Measurements from ENCODE around the gene CDKAL1.

The CDKAL1 gene

DNA sequence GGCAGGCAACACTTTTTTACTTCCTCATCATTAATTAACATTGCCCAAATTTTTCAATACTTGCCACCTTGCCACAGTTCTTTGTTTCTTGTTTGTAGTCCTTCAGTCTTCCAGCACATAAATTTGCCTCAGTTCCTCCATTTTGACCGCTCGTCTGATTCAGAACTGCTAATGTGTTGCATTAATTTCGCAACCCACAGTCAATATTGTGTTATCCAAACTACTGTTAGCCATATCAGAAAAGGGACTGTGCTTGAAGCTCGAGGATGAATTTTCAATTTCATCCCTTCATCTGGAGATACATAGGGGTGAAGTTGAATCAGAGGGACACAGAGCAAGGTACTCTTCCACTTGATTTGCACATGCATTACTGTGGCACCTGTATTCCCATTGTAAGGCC is 421.5 kb downstream of the CDKAL1 start:
- TF ChIP-seq ESRRG (CRISPR knock-in tag; IDR thresholded peaks at IDR 0.05) (no peak), PPARA (CRISPR knock-in tag; IDR thresholded peaks at IDR 0.05; ENCODE audit: borderline replicate concordance) (no peak), TOX (CRISPR knock-in tag; IDR thresholded peaks at IDR 0.05; ENCODE audit: borderline replicate concordance) (no peak), ZNF8 (CRISPR knock-in tag; IDR thresholded peaks at IDR 0.05) (no peak)
- ATAC-seq: no peak

DNA sequence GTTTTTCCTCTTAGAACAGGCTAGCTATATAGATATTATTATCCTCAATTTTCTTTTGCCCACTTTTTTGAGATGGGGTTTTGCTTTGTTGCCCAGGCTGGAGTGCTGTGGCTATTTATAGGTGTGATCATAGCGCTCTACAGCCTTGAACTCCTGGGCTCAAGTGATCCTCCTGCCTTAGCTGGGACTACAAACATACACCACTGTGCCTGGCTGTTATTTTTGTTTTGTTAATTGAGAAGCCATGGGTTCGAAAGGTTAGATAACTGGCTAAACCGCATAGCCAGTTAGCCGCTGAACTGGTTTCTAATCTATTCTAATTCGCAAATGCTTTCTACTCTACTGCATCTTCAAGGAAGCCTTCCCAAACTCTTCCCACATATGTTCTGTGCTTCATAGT is 425.8 kb downstream of the CDKAL1 start:
- ATAC-seq: no peak
- TF ChIP-seq ARNTL (CRISPR knock-in tag; IDR thresholded peaks at IDR 0.05; ENCODE audit: borderline replicate concordance, low read depth) (no peak), SNAI2 (CRISPR knock-in tag; IDR thresholded peaks at IDR 0.05) (no peak), TCF4 (CRISPR knock-in tag; IDR thresholded peaks at IDR 0.05; ENCODE audit: borderline replicate concordance) (no peak), CSDC2 (CRISPR knock-in tag; IDR thresholded peaks at IDR 0.05) (no peak), RARB (CRISPR knock-in tag; IDR thresholded peaks at IDR 0.05) (no peak), ZFP30 (CRISPR knock-in tag; IDR thresholded peaks at IDR 0.05) (no peak), BACH2 (CRISPR knock-in tag; IDR thresholded peaks at IDR 0.05; ENCODE audit: borderline replicate concordance) (no peak), ZNF8 (CRISPR knock-in tag; IDR thresholded peaks at IDR 0.05) (no peak), ESRRG (CRISPR knock-in tag; IDR thresholded peaks at IDR 0.05) (no peak), PPARA (CRISPR knock-in tag; IDR thresholded peaks at IDR 0.05; ENCODE audit: borderline replicate concordance) (no peak), ZFP3 (CRISPR knock-in tag; IDR thresholded peaks at IDR 0.05) (no peak)
- TF ChIP-seq, protein P1, sequence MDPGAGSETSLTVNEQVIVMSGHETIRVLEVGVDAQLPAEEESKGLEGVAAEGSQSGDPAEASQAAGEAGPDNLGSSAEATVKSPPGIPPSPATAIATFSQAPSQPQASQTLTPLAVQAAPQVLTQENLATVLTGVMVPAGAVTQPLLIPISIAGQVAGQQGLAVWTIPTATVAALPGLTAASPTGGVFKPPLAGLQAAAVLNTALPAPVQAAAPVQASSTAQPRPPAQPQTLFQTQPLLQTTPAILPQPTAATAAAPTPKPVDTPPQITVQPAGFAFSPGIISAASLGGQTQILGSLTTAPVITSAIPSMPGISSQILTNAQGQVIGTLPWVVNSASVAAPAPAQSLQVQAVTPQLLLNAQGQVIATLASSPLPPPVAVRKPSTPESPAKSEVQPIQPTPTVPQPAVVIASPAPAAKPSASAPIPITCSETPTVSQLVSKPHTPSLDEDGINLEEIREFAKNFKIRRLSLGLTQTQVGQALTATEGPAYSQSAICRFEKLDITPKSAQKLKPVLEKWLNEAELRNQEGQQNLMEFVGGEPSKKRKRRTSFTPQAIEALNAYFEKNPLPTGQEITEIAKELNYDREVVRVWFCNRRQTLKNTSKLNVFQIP (CRISPR knock-in tag; IDR thresholded peaks at IDR 0.05; ENCODE audit: borderline replicate concordance, low read depth): no peak

DNA sequence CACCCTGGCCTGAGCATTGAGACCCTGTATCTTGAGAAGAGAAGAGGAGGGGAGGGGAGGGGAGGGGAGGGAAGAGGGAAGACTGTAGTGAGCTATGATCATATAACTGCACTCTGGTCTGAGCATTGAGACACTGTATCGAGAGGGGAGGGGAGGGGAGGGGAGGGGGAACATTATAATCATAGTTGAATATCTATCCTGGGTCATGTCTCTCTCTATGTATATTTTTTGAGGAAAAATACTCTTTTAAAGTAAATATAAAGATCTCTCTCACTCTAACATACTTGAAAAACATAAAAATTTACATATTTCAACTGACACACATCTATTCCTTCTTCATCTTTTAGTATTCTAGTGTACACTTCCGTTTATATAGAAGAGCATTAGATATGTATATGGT is 431.0 kb downstream of the CDKAL1 start:
- ATAC-seq: no peak
- TF ChIP-seq CSDC2 (CRISPR knock-in tag; IDR thresholded peaks at IDR 0.05) (no peak), OSR1 (CRISPR knock-in tag; IDR thresholded peaks at IDR 0.05) (no peak)

DNA sequence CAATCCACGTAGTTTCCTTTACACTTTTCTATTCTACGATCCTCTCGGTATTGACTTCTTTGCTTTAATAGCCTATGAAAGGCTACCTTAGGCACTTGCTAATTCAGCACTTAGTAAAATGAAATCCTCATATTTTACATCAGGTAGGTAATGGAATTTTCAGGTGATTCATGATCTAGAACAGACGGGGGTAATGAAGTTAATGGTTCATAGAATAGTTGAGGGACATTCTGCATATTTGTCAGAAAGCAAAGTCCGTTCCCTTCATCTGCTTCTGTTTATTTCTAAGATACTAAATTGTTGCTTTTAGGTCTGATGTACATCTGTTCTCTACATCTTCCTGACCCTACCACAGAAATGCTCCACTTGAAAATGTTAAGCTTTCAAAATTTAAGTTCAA is 431.7 kb downstream of the CDKAL1 start:
- ATAC-seq: no peak
- no peak for TF ChIP-seq OSR1 (CRISPR knock-in tag; IDR thresholded peaks at IDR 0.05)
- TF ChIP-seq, protein P2, sequence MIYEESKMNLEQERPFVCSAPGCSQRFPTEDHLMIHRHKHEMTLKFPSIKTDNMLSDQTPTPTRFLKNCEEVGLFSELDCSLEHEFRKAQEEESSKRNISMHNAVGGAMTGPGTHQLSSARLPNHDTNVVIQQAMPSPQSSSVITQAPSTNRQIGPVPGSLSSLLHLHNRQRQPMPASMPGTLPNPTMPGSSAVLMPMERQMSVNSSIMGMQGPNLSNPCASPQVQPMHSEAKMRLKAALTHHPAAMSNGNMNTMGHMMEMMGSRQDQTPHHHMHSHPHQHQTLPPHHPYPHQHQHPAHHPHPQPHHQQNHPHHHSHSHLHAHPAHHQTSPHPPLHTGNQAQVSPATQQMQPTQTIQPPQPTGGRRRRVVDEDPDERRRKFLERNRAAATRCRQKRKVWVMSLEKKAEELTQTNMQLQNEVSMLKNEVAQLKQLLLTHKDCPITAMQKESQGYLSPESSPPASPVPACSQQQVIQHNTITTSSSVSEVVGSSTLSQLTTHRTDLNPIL (CRISPR knock-in tag; IDR thresholded peaks at IDR 0.05; ENCODE audit: low read depth): no peak
- no peak for TF ChIP-seq ESRRG (CRISPR knock-in tag; IDR thresholded peaks at IDR 0.05)
- TF ChIP-seq GLIS3 (CRISPR knock-in tag; IDR thresholded peaks at IDR 0.05): no peak
- TF ChIP-seq PPARA (CRISPR knock-in tag; IDR thresholded peaks at IDR 0.05; ENCODE audit: borderline replicate concordance): no peak
- no peak for TF ChIP-seq BACH2 (CRISPR knock-in tag; IDR thresholded peaks at IDR 0.05; ENCODE audit: borderline replicate concordance)

DNA sequence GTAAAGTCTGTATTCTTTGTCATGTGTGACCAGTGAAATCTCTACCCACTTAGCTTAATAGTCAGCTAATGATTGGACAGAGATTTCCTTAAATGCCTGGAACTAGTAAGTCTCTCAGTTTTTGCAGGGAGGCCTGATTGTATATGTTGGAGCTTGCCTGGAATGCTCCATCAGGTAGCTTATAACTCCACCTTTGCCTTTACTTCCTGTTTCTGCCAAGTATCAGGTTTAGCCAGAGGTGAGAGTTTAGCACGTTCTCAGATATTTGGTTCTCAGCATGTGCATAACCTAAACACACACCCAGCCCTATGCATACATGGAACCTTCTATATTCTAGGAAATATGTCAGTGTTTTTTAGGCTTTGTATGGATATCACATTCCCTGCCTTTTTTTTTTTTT is 435.3 kb downstream of the CDKAL1 start:
- TF ChIP-seq ESRRG (CRISPR knock-in tag; IDR thresholded peaks at IDR 0.05) (no peak), SNAI2 (CRISPR knock-in tag; IDR thresholded peaks at IDR 0.05) (no peak), ZNF8 (CRISPR knock-in tag; IDR thresholded peaks at IDR 0.05) (no peak), TOX (CRISPR knock-in tag; IDR thresholded peaks at IDR 0.05; ENCODE audit: borderline replicate concordance) (no peak), GLIS3 (CRISPR knock-in tag; IDR thresholded peaks at IDR 0.05) (no peak), ZC3H10 (CRISPR knock-in tag; IDR thresholded peaks at IDR 0.05) (no peak), ISL1 (CRISPR knock-in tag; IDR thresholded peaks at IDR 0.05) (no peak), PPARA (CRISPR knock-in tag; IDR thresholded peaks at IDR 0.05; ENCODE audit: borderline replicate concordance) (no peak)
- TF ChIP-seq, protein P3, sequence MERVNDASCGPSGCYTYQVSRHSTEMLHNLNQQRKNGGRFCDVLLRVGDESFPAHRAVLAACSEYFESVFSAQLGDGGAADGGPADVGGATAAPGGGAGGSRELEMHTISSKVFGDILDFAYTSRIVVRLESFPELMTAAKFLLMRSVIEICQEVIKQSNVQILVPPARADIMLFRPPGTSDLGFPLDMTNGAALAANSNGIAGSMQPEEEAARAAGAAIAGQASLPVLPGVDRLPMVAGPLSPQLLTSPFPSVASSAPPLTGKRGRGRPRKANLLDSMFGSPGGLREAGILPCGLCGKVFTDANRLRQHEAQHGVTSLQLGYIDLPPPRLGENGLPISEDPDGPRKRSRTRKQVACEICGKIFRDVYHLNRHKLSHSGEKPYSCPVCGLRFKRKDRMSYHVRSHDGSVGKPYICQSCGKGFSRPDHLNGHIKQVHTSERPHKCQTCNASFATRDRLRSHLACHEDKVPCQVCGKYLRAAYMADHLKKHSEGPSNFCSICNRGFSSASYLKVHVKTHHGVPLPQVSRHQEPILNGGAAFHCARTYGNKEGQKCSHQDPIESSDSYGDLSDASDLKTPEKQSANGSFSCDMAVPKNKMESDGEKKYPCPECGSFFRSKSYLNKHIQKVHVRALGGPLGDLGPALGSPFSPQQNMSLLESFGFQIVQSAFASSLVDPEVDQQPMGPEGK (CRISPR knock-in tag; IDR thresholded peaks at IDR 0.05; ENCODE audit: borderline replicate concordance): no peak
- no peak for ATAC-seq

DNA sequence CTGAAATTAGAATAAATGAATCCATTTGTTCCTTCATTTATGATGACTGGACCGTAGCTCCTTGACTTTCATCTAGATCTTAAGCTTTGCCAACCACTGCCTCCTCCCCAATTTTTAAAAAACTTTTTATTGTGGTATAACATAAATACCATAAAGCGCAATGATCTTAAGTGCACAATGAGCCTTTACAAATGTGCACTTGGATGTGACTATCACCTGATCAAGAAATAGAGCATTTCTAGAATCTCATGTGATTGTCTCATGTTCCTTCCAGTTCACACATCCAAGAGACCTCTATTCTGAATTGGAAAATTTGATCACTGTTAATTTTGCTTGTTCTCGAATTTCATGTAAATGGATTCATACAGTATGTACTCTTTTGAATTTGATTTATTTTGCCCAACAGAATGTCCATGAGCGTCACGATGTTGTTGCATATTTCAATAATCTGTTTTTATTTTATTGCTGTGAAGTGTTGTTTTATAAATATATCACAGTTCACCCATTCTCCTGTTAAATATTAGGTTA is 442.2 kb downstream of the CDKAL1 start:
- ATAC-seq: no peak
- no peak for TF ChIP-seq BACH2 (CRISPR knock-in tag; IDR thresholded peaks at IDR 0.05; ENCODE audit: borderline replicate concordance)
- TF ChIP-seq, protein P4, sequence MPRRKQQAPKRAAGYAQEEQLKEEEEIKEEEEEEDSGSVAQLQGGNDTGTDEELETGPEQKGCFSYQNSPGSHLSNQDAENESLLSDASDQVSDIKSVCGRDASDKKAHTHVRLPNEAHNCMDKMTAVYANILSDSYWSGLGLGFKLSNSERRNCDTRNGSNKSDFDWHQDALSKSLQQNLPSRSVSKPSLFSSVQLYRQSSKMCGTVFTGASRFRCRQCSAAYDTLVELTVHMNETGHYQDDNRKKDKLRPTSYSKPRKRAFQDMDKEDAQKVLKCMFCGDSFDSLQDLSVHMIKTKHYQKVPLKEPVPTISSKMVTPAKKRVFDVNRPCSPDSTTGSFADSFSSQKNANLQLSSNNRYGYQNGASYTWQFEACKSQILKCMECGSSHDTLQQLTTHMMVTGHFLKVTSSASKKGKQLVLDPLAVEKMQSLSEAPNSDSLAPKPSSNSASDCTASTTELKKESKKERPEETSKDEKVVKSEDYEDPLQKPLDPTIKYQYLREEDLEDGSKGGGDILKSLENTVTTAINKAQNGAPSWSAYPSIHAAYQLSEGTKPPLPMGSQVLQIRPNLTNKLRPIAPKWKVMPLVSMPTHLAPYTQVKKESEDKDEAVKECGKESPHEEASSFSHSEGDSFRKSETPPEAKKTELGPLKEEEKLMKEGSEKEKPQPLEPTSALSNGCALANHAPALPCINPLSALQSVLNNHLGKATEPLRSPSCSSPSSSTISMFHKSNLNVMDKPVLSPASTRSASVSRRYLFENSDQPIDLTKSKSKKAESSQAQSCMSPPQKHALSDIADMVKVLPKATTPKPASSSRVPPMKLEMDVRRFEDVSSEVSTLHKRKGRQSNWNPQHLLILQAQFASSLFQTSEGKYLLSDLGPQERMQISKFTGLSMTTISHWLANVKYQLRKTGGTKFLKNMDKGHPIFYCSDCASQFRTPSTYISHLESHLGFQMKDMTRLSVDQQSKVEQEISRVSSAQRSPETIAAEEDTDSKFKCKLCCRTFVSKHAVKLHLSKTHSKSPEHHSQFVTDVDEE (CRISPR knock-in tag; IDR thresholded peaks at IDR 0.05): no peak
- no peak for TF ChIP-seq ARNTL (CRISPR knock-in tag; IDR thresholded peaks at IDR 0.05; ENCODE audit: borderline replicate concordance, low read depth)
- TF ChIP-seq SNAI2 (CRISPR knock-in tag; IDR thresholded peaks at IDR 0.05): no peak
- no peak for TF ChIP-seq OSR1 (CRISPR knock-in tag; IDR thresholded peaks at IDR 0.05)
- no peak for TF ChIP-seq TOX (CRISPR knock-in tag; IDR thresholded peaks at IDR 0.05; ENCODE audit: borderline replicate concordance)
- TF ChIP-seq CSDC2 (CRISPR knock-in tag; IDR thresholded peaks at IDR 0.05): no peak
- TF ChIP-seq ZFP3 (CRISPR knock-in tag; IDR thresholded peaks at IDR 0.05): no peak
- TF ChIP-seq ZNF70 (CRISPR knock-in tag; IDR thresholded peaks at IDR 0.05): no peak
- TF ChIP-seq ZC3H10 (CRISPR knock-in tag; IDR thresholded peaks at IDR 0.05): no peak
- TF ChIP-seq RARB (CRISPR knock-in tag; IDR thresholded peaks at IDR 0.05): no peak
- TF ChIP-seq ZFP30 (CRISPR knock-in tag; IDR thresholded peaks at IDR 0.05): no peak
- no peak for TF ChIP-seq ZNF565 (CRISPR knock-in tag; conservative IDR thresholded peaks at IDR 0.05; ENCODE audit: low read depth)
- no peak for TF ChIP-seq GLIS3 (CRISPR knock-in tag; IDR thresholded peaks at IDR 0.05)
- no peak for TF ChIP-seq PPARA (CRISPR knock-in tag; IDR thresholded peaks at IDR 0.05; ENCODE audit: borderline replicate concordance)
- TF ChIP-seq TCF4 (CRISPR knock-in tag; IDR thresholded peaks at IDR 0.05; ENCODE audit: borderline replicate concordance): no peak

All from SK-N-SH treated with all-trans-retinoic acid at 6 μM for 48 hours (cell line).